Measurements from ENCODE around the gene MTRFR.

DNA sequence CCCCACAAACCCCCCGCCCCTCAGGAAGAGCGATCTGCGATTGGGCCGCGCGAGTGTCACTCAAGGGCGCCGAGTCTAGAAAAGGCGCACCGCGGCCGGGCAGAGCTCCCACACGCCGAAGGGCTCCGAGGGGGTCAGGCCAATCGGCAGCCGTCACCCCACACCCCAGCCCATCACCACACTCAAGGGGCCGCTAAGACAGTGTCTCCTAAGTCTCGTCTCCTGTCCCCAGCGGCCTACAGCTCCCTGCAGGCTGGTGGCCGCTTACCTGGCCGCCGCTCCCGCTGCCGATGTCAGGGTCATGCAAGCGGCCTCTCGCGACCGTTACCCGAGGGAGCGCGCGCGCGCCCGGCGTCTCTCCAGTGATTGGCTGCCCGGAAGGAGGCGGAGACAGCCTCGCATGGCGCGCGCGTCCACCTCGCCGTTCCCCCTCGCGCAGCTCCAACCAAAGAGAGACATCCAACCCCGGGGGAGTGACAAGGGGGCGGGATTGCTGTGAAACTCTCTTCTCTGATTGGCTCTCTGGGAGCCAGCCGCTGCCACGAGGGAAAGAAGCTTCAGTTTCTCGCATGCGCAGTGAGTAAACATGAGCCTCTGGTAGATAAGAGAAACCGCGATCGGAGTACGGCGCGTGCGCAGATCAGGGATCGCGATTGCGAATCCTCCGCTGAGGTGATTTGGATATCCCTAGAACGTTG, at the start of gene MTRFR, which contains the start of gene MPHOSPH9:
- TF ChIP-seq, protein P1, sequence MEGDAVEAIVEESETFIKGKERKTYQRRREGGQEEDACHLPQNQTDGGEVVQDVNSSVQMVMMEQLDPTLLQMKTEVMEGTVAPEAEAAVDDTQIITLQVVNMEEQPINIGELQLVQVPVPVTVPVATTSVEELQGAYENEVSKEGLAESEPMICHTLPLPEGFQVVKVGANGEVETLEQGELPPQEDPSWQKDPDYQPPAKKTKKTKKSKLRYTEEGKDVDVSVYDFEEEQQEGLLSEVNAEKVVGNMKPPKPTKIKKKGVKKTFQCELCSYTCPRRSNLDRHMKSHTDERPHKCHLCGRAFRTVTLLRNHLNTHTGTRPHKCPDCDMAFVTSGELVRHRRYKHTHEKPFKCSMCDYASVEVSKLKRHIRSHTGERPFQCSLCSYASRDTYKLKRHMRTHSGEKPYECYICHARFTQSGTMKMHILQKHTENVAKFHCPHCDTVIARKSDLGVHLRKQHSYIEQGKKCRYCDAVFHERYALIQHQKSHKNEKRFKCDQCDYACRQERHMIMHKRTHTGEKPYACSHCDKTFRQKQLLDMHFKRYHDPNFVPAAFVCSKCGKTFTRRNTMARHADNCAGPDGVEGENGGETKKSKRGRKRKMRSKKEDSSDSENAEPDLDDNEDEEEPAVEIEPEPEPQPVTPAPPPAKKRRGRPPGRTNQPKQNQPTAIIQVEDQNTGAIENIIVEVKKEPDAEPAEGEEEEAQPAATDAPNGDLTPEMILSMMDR (IDR thresholded peaks at IDR 0.05; ENCODE audit: low read depth, low read length) = no peak
- TF ChIP-seq EZH2phosphoT487 (IDR thresholded peaks at IDR 0.05; ENCODE audit: low read depth) = no peak
